ENCODE results near the gene CACNA1D. TPM values are rescaled to one million over a fixed set of nuclear protein-coding genes. Genes with fewer than 3 reads are reported as not detected.

The CACNA1D gene
- total RNA-seq, 2 experiments from 2014 or later, result not detected

- CTCF ChIA-PET, result no interaction called here
- H3K36me3 Mint-ChIP-seq (ENCODE audit: low read depth), result no peaks in the 10 kb centered on the region
- ATAC-seq (no peak), DNase-seq (no peak)
- no peaks in the 10 kb centered on the region for H3K9me3 Mint-ChIP-seq
- H3K4me1 Mint-ChIP-seq (ENCODE audit: low read depth), result peaks cover 2% of the 10 kb centered on the region
- no peak for TF ChIP-seq CTCF (IDR thresholded peaks at IDR 0.05)
- intact Hi-C loops (cut with micrococcal nuclease), result no loop called here
- POLR2A ChIA-PET, result no interaction called here
- H3K27ac Mint-ChIP-seq, result no peak overlapping the region
- no peak overlapping the region for H3K4me3 Mint-ChIP-seq
- H3K27me3 Mint-ChIP-seq, result no peaks in the 10 kb centered on the region
Observed at GRCh38 chr3:53780171-53780570, 285.8 kb downstream of the CACNA1D start.

GRCh38 chr3:53780806-53781205, 286.4 kb downstream of the CACNA1D start:
- no peak overlapping the region for H3K4me3 Mint-ChIP-seq
- peaks cover 2% of the 10 kb centered on the region for H3K4me1 Mint-ChIP-seq (ENCODE audit: low read depth)
- no peak for TF ChIP-seq CTCF (IDR thresholded peaks at IDR 0.05)
- no peaks in the 10 kb centered on the region for H3K36me3 Mint-ChIP-seq (ENCODE audit: low read depth)
- intact Hi-C loops (cut with micrococcal nuclease), result no loop called here
- H3K27me3 Mint-ChIP-seq, result no peaks in the 10 kb centered on the region
- POLR2A ChIA-PET, result no interaction called here
- ATAC-seq (no peak), DNase-seq (no peak)
- H3K9me3 Mint-ChIP-seq, result no peaks in the 10 kb centered on the region
- CTCF ChIA-PET, result no interaction called here
- no peak overlapping the region for H3K27ac Mint-ChIP-seq

- intact Hi-C loops (cut with micrococcal nuclease), result no loop called here
- ChIA-PET POLR2A (no interaction called here), CTCF (no interaction called here)
- no peak for TF ChIP-seq CTCF (IDR thresholded peaks at IDR 0.05)
- no peak overlapping the region for H3K4me3 Mint-ChIP-seq
- no peaks in the 10 kb centered on the region for H3K4me1 Mint-ChIP-seq (ENCODE audit: low read depth)
- no peaks in the 10 kb centered on the region for H3K27me3 Mint-ChIP-seq
- no peak for DNase-seq
- no peaks in the 10 kb centered on the region for H3K36me3 Mint-ChIP-seq (ENCODE audit: low read depth)
- no peak for ATAC-seq
- no peak overlapping the region for H3K27ac Mint-ChIP-seq
- H3K9me3 Mint-ChIP-seq, result no peaks in the 10 kb centered on the region
Observed at GRCh38 chr3:53787016-53787415, 292.6 kb downstream of the CACNA1D start.

DNA sequence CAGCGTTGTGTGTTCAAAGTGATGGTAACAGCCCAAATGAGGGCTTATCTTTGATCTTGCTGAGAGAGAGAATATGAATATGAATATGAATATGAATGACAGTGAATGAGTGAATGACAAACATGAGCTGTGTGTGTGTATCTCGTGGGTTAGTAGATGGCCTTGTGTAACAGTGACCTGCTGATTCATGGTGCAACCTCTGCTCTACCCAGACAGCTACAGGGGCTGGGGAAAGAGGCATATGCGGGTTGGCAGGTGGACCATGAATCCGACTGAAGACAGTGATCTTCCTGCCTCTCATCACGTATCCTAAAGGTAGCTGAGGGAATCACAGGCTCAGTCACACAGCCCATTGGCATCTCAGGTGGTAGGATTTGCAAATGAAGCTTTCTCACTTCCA, 293.6 kb downstream of the CACNA1D start:
- CTCF ChIA-PET, result no interaction called here
- Mint-ChIP-seq H3K27me3 (no peaks in the 10 kb centered on the region), H3K4me1 (ENCODE audit: low read depth) (no peaks in the 10 kb centered on the region), H3K4me3 (no peak overlapping the region), H3K27ac (no peak overlapping the region), H3K36me3 (ENCODE audit: low read depth) (no peaks in the 10 kb centered on the region), H3K9me3 (no peaks in the 10 kb centered on the region)
- no peak for TF ChIP-seq CTCF (IDR thresholded peaks at IDR 0.05)
- no peak for DNase-seq
- ATAC-seq, result no peak
- POLR2A ChIA-PET, result no interaction called here
- intact Hi-C loops (cut with micrococcal nuclease), result no loop called here

DNA sequence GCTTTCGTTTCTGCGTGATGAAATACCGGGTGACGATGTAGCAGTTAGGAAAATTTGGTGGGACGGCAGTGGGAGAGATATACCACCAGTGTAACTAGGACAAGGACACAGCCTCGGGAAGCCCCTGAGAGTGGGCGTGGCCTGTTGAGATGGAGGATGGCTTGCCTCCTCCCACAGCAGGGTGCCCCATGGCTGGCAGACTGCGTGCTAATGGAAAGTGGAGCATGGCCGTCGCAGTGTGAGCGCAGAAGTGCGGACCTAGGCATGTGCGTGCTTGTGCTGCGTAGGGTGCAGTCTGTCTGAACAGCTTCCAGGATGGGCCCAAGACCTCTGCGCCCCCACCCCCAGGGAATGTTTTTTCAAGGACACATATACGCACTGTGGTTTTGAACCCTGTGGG, 295.0 kb downstream of the CACNA1D start:
- H3K4me3 Mint-ChIP-seq, result no peak overlapping the region
- no peak for ATAC-seq
- POLR2A ChIA-PET, result no interaction called here
- no peak for DNase-seq
- no peak for TF ChIP-seq CTCF (IDR thresholded peaks at IDR 0.05)
- CTCF ChIA-PET, result no interaction called here
- no peaks in the 10 kb centered on the region for H3K27me3 Mint-ChIP-seq
- H3K36me3 Mint-ChIP-seq (ENCODE audit: low read depth), result no peaks in the 10 kb centered on the region
- no peaks in the 10 kb centered on the region for H3K4me1 Mint-ChIP-seq (ENCODE audit: low read depth)
- no peaks in the 10 kb centered on the region for H3K9me3 Mint-ChIP-seq
- H3K27ac Mint-ChIP-seq, result no peak overlapping the region
- intact Hi-C loops (cut with micrococcal nuclease), result no loop called here

Data from activated CD8-positive, alpha-beta T cell treated with anti-CD3 and anti-CD28 coated beads for 36 hours (primary cell).